RWPE2 (cell line): Measurements from ENCODE around the gene KCNAB2.

Experiments
- ATAC-seq: fragments of 200-7000 bp; cut with Tn5 transposase; 3 replicates; pipeline ENCODE4 v1.9.1; 2021; ENCODE audit warnings: low read depth
- DNase-seq: peaks from one replicate; pipeline ENCODE4 v3.0.0-alpha.2; 2020; ENCODE audit warnings: low spot score
- H3K27ac ChIP-seq: fragments of 450-650 bp; 2 replicates; pipeline ENCODE4 v1.5.1; 2017; ENCODE audit warnings: mild to moderate bottlenecking; ENCODE audit not compliant: poor library complexity, severe bottlenecking
- H3K27me3 ChIP-seq: fragments of 250-450 bp; sonication (Bioruptor Pico); 2 replicates; pipeline ENCODE4 v1.5.1; 2021; ENCODE audit warnings: mild to moderate bottlenecking, moderate library complexity; ENCODE audit not compliant: insufficient read depth, poor library complexity, severe bottlenecking
- H3K36me3 ChIP-seq: fragments of 250-450 bp; sonication (Bioruptor Pico); 2 replicates; pipeline ENCODE4 v1.5.1; 2020; ENCODE audit warnings: low read depth, mild to moderate bottlenecking, moderate library complexity
- H3K4me1 ChIP-seq: fragments of 250-450 bp; sonication (Bioruptor Pico); 2 replicates; pipeline ENCODE4 v1.5.1; 2021; ENCODE audit warnings: mild to moderate bottlenecking, moderate library complexity; ENCODE audit not compliant: insufficient read depth, poor library complexity, severe bottlenecking
- H3K4me3 ChIP-seq: fragments of 250-450 bp; sonication (Bioruptor Pico); 2 replicates; pipeline ENCODE4 v1.5.1; 2021; ENCODE audit warnings: mild to moderate bottlenecking, moderate library complexity; ENCODE audit not compliant: severe bottlenecking
- H3K9me3 ChIP-seq: fragments of 250-450 bp; sonication (Bioruptor Pico); 2 replicates; pipeline ENCODE4 v1.5.1; 2021; ENCODE audit warnings: mild to moderate bottlenecking, moderate library complexity; ENCODE audit not compliant: severe bottlenecking
- CTCF ChIP-seq: fragments of 450-650 bp; IDR thresholded peaks from one replicate; pipeline ENCODE4 v1.5.1; 2017; ENCODE audit warnings: mild to moderate bottlenecking, moderate library complexity; ENCODE audit not compliant: poor library complexity, severe bottlenecking

KCNAB2 gene

GRCh38 chr1:6045561-6045960, at the start of gene KCNAB2:
KCNAB2 (plus strand) TSS chr1:6045888; CDS start chr1:6051537, 5,649 bp downstream.
- ATAC-seq, result no peak
- Histone ChIP-seq H3K4me3 (no peak within 1 kb of the TSS), H3K36me3 (no peaks in the 10 kb centered on the region), H3K4me1 (no peaks in the 10 kb centered on the region), H3K27me3 (no peaks in the 10 kb centered on the region), H3K27ac (no peak within 1 kb of the TSS), H3K9me3 (no peaks in the 10 kb centered on the region)
- no peak for DNase-seq
- no peak for TF ChIP-seq CTCF

GRCh38 chr1:5996641-5997270, 48.9 kb upstream of the KCNAB2 start:
- no peak overlapping the region for H3K27ac ChIP-seq
- no peak for TF ChIP-seq CTCF
- ATAC-seq (no peak), DNase-seq (peak; percentile 25)
- no peaks in the 10 kb centered on the region for H3K27me3 ChIP-seq
- no peak overlapping the region for H3K4me3 ChIP-seq
- H3K4me1 ChIP-seq, result peaks cover 5% of the 10 kb centered on the region
- H3K9me3 ChIP-seq, result no peaks in the 10 kb centered on the region
- no peaks in the 10 kb centered on the region for H3K36me3 ChIP-seq

GRCh38 chr1:5997316-5997715, 48.4 kb upstream of the KCNAB2 start:
- H3K36me3 ChIP-seq, result no peaks in the 10 kb centered on the region
- ATAC-seq, result no peak
- H3K27me3 ChIP-seq, result no peaks in the 10 kb centered on the region
- TF ChIP-seq CTCF, result no peak
- peak; percentile 34 for DNase-seq
- H3K27ac ChIP-seq, result no peak overlapping the region
- H3K9me3 ChIP-seq, result no peaks in the 10 kb centered on the region
- no peak overlapping the region for H3K4me3 ChIP-seq
- peaks cover 5% of the 10 kb centered on the region for H3K4me1 ChIP-seq

- no peak for TF ChIP-seq CTCF
- Histone ChIP-seq H3K9me3 (no peaks in the 10 kb centered on the region), H3K4me3 (no peak overlapping the region), H3K27ac (no peak overlapping the region), H3K4me1 (peaks cover 5% of the 10 kb centered on the region), H3K36me3 (no peaks in the 10 kb centered on the region), H3K27me3 (no peaks in the 10 kb centered on the region)
- DNase-seq (peak; percentile 38), ATAC-seq (no peak)
Observed at GRCh38 chr1:5998051-5998905, 47.4 kb upstream of the KCNAB2 start.

- TF ChIP-seq CTCF, result no peak
- Histone ChIP-seq H3K4me1 (no peaks in the 10 kb centered on the region), H3K9me3 (no peaks in the 10 kb centered on the region), H3K36me3 (no peaks in the 10 kb centered on the region), H3K27ac (no peak overlapping the region), H3K27me3 (no peaks in the 10 kb centered on the region), H3K4me3 (no peak overlapping the region)
- no peak for ATAC-seq
- DNase-seq, result peak; percentile 26
Observed at GRCh38 chr1:5998906-5999301, 46.8 kb upstream of the KCNAB2 start.
